Tibial nerve (tissue), 4 donors: Measurements from ENCODE around the gene BLVRB. TPM values are rescaled to one million over a fixed set of nuclear protein-coding genes. Genes with fewer than 3 reads are reported as not detected.
"Not testable (repeated sequence)": the region's sequence is repeated elsewhere in the genome, so short reads cannot be mapped to it uniquely, and the experiment has no call there.

Source experiments
- DNase-seq, 2 donors: peaks; one replicate each; pipeline ENCODE4 v3.0.0-alpha.2; 2019; ENCODE audit warnings: low spot score in 2 of 2
- H3K27ac ChIP-seq, 4 donors: fragments of 200-600 bp; sonication (generic) in 3 of 4; one replicate each; pipeline ENCODE4 v1.5.1; 2017 to 2019; ENCODE audit warnings: mild to moderate bottlenecking in 1 of 4
- H3K27me3 ChIP-seq, 2 donors: fragments of 200-600 bp; sonication (generic) in 1 of 2; one replicate each; pipeline versions ENCODE4 v1.5.1 to v1.6.0; 2017 to 2019
- H3K36me3 ChIP-seq, 3 donors: fragments of 200-600 bp; sonication (generic); one replicate each; pipeline ENCODE4 v1.5.1; 2018 to 2019
- H3K4me1 ChIP-seq, 4 donors: fragments of 200-600 bp; sonication (generic) in 3 of 4; one replicate each; pipeline ENCODE4 v1.5.1; 2017 to 2019
- H3K4me3 ChIP-seq, 4 donors: fragments of 200-600 bp; sonication (generic) in 3 of 4; one replicate each; pipeline ENCODE4 v1.5.1; 2017 to 2019; ENCODE audit warnings: mild to moderate bottlenecking in 1 of 4, moderate library complexity in 1 of 4
- H3K9me3 ChIP-seq, 4 donors: fragments of 200-600 bp; sonication (generic) in 3 of 4; one replicate each; pipeline ENCODE4 v1.5.1; 2017 to 2019
- EP300 ChIP-seq, 2 donors: sonication (generic); formaldehyde crosslinking; IDR thresholded peaks; one replicate each; pipeline ENCODE4 v1.6.1; 2017; ENCODE audit warnings: antibody characterized with exemption in 2 of 2, mild to moderate bottlenecking in 1 of 2
- POLR2A ChIP-seq, 2 donors: fragments of 450-650 bp; IDR thresholded peaks; one replicate each; pipeline ENCODE4 v1.6.1; 2017; ENCODE audit warnings: antibody characterized with exemption in 2 of 2, mild to moderate bottlenecking in 2 of 2, moderate library complexity in 2 of 2
- WGBS, 2 donors: methylation state at CpG; one replicate each; pipeline ENCODE4 v1.1.5; 2018; 5-methylcytosine and 5-hydroxymethylcytosine counted together
- total RNA-seq, 4 donors: library from RNA; depleted of rRNA; stranded (reverse); fragments of >200 nt; gene quantifications; one replicate each; pipeline ENCODE4 v1.1.0, GENCODE V29; 2016
- TF ChIP-seq, protein P1 (sequence below), 5 experiments: fragments of 200-600 bp in 3 of 5; fragments of 450-650 bp in 2 of 5; sonication (generic) in 3 of 5; IDR thresholded peaks; one replicate each; pipeline ENCODE4 v1.5.1; 2016 to 2019; ENCODE audit warnings: antibody characterized with exemption in 5 of 5, mild to moderate bottlenecking in 3 of 5, moderate library complexity in 2 of 5

Gene BLVRB
- total RNA-seq, 4 donors from 2014 or later = 219 to 299 (median 244) TPM

DNA sequence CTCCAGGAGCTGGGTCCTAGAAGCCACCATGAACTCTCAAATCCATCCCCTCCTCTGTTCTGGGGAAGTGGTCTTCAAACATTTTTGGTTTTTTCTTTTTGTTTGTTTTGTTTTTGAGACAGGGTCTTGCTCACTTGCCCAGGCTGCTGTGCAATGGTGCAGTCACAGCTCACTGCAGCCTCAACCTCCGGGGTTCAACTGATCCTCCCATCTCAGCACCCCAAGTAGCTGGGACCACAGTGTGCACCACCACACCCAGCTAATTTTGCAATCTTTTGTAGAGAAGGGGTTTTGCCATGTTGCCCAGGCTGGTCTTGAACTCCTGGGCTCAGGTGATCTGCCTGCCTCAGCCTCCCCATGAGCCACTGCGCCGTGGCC lies 7.0 kb downstream of the BLVRB start:
- no peaks in the 10 kb centered on the region for H3K27me3 ChIP-seq
- H3K27ac ChIP-seq = no peak overlapping the region
- no peak for DNase-seq
- H3K36me3 ChIP-seq = peaks cover 0 to 46% (median 0%) of the 10 kb centered on the region in 3 donors
- no peaks in the 10 kb centered on the region for H3K9me3 ChIP-seq
- H3K4me3 ChIP-seq = no peak overlapping the region
- H3K4me1 ChIP-seq = peaks cover 0 to 13% (median 3%) of the 10 kb centered on the region in 4 donors
- whole genome bisulfite sequencing, 2 donors = 91 to 100% methylated on average over 3 of the region's 3 CpGs
- TF ChIP-seq POLR2A (IDR thresholded peaks at IDR 0.05) = no peak
- no peak for TF ChIP-seq EP300 (IDR thresholded peaks at IDR 0.05)
- TF ChIP-seq, protein P1, sequence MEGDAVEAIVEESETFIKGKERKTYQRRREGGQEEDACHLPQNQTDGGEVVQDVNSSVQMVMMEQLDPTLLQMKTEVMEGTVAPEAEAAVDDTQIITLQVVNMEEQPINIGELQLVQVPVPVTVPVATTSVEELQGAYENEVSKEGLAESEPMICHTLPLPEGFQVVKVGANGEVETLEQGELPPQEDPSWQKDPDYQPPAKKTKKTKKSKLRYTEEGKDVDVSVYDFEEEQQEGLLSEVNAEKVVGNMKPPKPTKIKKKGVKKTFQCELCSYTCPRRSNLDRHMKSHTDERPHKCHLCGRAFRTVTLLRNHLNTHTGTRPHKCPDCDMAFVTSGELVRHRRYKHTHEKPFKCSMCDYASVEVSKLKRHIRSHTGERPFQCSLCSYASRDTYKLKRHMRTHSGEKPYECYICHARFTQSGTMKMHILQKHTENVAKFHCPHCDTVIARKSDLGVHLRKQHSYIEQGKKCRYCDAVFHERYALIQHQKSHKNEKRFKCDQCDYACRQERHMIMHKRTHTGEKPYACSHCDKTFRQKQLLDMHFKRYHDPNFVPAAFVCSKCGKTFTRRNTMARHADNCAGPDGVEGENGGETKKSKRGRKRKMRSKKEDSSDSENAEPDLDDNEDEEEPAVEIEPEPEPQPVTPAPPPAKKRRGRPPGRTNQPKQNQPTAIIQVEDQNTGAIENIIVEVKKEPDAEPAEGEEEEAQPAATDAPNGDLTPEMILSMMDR (IDR thresholded peaks at IDR 0.05) = no peak

DNA sequence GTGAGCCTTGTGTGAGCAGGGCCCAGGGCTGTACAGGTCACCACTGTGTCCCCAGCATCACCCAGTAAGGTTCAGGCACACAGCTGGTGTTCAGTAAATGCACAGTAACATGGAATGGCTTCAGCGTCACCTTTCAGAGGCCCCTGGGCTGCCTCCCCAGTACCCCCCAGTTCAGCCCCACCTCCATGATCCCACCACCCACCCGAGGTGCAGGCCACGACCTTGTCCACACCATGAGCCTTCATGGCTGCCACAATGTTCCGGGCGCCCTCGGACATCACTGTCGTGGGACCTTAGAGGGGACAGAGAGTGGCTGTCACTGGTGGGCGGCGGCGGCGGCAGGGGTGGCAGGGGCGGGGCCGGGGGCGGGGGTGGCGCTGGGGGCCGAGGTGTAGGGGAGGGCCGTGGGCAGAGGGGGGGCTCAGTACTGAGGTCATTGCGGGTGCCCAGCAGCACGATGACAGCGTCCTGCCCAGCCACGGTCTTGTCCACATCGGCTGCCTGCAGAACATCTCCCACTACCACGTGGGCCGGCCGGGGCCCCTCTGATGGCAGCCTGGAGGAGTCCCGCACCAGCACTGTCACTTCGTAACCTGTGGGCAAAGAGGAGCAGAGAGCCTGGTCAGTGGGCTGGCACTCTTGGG lies 7.5 kb downstream of the BLVRB start:
- Histone ChIP-seq H3K9me3 (no peaks in the 10 kb centered on the region), H3K4me1 (peaks cover 0 to 13% (median under 1%) of the 10 kb centered on the region in 4 donors), H3K4me3 (no peak overlapping the region), H3K36me3 (peaks cover 0 to 50% (median 0%) of the 10 kb centered on the region in 3 donors), H3K27me3 (no peaks in the 10 kb centered on the region), H3K27ac (no peak overlapping the region)
- no peak for DNase-seq
- TF ChIP-seq EP300 (IDR thresholded peaks at IDR 0.05) (no peak), POLR2A (IDR thresholded peaks at IDR 0.05) (no peak)
- TF ChIP-seq, protein P1 (IDR thresholded peaks at IDR 0.05) = no peak
- 82 to 84% methylated on average over 16 to 26 of the region's 27 CpGs for WGBS, 2 donors

DNA sequence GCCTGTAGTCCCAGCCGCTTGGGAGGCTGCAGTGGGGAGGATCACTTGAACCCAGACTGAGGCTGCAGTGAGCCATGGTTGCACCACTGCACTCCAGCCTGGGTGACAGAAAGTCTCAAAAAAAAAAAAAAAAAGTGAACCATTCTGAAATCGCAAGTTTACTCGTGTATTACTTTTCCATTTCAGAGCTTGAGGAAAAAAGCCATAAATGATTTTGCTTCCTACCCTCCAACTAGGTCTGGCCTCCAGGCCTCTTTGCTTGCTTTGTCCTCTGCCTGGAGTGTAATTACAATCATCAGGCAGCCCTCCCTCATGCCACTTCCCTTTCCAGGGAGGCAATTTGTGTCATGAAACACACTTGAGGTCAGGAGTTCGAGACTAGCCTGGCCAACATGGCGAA lies 8.5 kb downstream of the BLVRB start:
- H3K4me1 ChIP-seq = peaks cover 0 to 12% (median 0%) of the 10 kb centered on the region in 4 donors
- DNase-seq = no peak
- H3K36me3 ChIP-seq = peaks cover 0 to 55% (median 0%) of the 10 kb centered on the region in 3 donors
- no peak overlapping the region for H3K4me3 ChIP-seq
- TF ChIP-seq, protein P1 (IDR thresholded peaks at IDR 0.05) = no peak
- TF ChIP-seq EP300 (IDR thresholded peaks at IDR 0.05) (no peak), POLR2A (IDR thresholded peaks at IDR 0.05) (no peak)
- no peaks in the 10 kb centered on the region for H3K27me3 ChIP-seq
- 87% methylated on average over 5 of the region's 5 CpGs for WGBS, 2 donors
- H3K9me3 ChIP-seq = no peaks in the 10 kb centered on the region
- H3K27ac ChIP-seq = no peak overlapping the region

DNA sequence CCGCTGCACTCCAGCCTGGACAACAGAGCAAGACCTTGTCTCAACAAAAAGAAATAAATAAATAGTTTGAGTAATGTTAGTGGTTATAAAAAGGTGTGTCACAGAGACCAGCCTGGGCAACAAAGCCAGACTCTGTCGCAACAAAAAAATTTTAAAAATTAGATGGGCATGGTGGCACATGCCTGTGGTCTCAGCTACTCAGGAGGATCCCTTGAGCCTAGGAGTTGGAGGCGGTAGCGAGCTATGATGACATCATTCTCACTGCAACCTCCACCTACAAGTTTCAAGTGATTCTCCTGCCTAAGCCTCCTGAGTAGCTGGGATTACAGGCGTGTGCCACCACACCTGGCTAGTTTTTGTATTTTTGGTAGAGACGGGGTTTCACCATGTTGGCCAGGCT lies 11.6 kb downstream of the BLVRB start:
- H3K4me3 ChIP-seq, DNase-seq: not testable (repeated sequence)
- WGBS, 2 donors = 77 to 97% methylated on average over 6 of the region's 6 CpGs

DNA sequence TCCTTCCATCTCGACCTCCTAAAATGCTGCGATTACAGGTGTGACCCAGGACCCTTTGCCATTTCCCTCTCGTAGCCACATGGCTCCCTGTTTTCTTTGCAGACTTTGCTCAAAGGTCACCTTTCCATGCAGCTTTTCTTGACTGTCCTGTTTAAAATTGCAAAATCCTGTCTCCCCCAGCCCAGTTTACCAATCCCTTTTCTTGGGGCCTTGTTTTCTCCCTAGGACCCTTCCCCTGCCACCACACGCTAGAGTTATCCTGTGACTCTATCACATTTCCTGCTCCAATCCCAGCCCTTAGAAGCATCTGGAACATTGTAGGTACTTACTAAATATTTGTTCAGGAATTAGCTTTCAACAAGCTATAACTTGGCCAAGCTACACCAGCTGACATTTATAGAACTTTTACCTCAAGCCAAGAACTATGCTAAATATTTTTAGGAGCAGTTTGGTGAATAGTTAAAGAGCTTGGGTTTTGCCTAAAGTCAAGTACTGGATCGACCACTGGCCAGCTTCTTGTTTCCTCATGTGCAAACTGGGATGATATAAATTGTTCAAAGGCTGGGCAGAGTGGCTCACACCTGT lies 12.3 kb downstream of the BLVRB start:
- WGBS, 2 donors = 83 to 84% methylated on average over 5 of the region's 5 CpGs
- no peak overlapping the region for H3K4me3 ChIP-seq
- H3K4me1 ChIP-seq = no peaks in the 10 kb centered on the region
- H3K36me3 ChIP-seq = peaks cover 0 to 87% (median 0%) of the 10 kb centered on the region in 3 donors
- H3K27ac ChIP-seq = no peak overlapping the region
- no peaks in the 10 kb centered on the region for H3K27me3 ChIP-seq
- no peaks in the 10 kb centered on the region for H3K9me3 ChIP-seq
- TF ChIP-seq POLR2A (IDR thresholded peaks at IDR 0.05) = no peak
- TF ChIP-seq EP300 (IDR thresholded peaks at IDR 0.05) = no peak
- TF ChIP-seq, protein P1 (IDR thresholded peaks at IDR 0.05) = no peak
- no peak for DNase-seq

More for the DNA sequence above, 11.6 kb downstream of the BLVRB start:
- peaks cover 0 to 84% (median 0%) of the 10 kb centered on the region in 3 donors for H3K36me3 ChIP-seq
- not testable (repeated sequence) for H3K27me3 ChIP-seq, H3K27ac ChIP-seq, H3K9me3 ChIP-seq, H3K4me1 ChIP-seq
